ENCODE measurements around the gene GSTM1. TPM values are rescaled to one million over a fixed set of nuclear protein-coding genes. Genes with fewer than 3 reads are reported as not detected.

GSTM1 gene
- 10 to 100 TPM in 1 of 2 donors, not detected in 1; 21.6 TPM for total RNA-seq

DNA sequence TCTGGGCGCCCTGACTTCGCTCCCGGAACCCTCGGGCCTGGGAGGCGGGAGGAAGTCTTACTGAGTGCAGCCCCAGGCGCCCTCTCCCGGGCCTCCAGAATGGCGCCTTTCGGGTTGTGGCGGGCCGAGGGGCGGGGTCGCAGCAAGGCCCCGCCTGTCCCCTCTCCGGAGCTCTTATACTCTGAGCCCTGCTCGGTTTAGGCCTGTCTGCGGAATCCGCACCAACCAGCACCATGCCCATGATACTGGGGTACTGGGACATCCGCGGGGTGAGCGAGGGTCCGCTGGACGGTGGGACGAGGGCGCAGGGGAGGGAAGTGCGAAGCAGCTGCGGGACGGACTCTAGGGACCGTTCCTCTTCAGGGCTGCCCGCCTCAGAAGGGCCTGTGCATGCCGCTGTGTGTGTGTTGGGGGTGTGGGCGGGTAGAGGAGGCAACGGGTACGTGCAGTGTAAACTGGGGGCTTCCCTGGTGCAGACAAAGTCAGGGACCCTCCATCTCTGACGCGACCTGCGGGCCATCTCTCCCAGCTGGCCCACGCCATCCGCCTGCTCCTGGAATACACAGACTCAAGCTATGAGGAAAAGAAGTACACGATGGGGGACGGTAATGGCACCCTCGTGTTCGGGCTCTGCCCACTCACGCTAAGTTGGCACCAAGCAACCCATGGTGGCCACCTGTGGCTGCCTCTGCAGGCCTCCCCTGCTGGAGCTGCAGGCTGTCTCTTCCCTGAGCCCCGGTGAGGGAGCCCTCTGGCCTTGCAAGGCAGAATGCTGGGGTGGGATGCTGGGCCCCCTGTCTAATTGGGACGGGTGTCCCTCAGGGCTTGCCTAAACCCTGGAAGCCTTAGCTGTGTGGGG is at the start of gene GSTM1:
Gene GSTM1 (plus strand): TSS at position 177 of the 859 bp plus-strand sequence. CDS start 57 bp downstream, at position 234.
- DNase-seq (ENCODE audit: low spot score) = peak; percentile 69
- TF ChIP-seq, protein P1, sequence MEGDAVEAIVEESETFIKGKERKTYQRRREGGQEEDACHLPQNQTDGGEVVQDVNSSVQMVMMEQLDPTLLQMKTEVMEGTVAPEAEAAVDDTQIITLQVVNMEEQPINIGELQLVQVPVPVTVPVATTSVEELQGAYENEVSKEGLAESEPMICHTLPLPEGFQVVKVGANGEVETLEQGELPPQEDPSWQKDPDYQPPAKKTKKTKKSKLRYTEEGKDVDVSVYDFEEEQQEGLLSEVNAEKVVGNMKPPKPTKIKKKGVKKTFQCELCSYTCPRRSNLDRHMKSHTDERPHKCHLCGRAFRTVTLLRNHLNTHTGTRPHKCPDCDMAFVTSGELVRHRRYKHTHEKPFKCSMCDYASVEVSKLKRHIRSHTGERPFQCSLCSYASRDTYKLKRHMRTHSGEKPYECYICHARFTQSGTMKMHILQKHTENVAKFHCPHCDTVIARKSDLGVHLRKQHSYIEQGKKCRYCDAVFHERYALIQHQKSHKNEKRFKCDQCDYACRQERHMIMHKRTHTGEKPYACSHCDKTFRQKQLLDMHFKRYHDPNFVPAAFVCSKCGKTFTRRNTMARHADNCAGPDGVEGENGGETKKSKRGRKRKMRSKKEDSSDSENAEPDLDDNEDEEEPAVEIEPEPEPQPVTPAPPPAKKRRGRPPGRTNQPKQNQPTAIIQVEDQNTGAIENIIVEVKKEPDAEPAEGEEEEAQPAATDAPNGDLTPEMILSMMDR (IDR thresholded peaks at IDR 0.05) = peak in 1 of 2 donors; percentile 12
- Histone ChIP-seq H3K27ac (peak within 1 kb of the TSS in 1 of 2 donors; percentile 82), H3K27me3 (no peaks in the 10 kb centered on the region), H3K9me3 (no peaks in the 10 kb centered on the region), H3K4me1 (no peaks in the 10 kb centered on the region), H3K36me3 (no peaks in the 10 kb centered on the region), H3K4me3 (peak within 1 kb of the TSS in 1 of 2 donors; percentile 45)

DNA sequence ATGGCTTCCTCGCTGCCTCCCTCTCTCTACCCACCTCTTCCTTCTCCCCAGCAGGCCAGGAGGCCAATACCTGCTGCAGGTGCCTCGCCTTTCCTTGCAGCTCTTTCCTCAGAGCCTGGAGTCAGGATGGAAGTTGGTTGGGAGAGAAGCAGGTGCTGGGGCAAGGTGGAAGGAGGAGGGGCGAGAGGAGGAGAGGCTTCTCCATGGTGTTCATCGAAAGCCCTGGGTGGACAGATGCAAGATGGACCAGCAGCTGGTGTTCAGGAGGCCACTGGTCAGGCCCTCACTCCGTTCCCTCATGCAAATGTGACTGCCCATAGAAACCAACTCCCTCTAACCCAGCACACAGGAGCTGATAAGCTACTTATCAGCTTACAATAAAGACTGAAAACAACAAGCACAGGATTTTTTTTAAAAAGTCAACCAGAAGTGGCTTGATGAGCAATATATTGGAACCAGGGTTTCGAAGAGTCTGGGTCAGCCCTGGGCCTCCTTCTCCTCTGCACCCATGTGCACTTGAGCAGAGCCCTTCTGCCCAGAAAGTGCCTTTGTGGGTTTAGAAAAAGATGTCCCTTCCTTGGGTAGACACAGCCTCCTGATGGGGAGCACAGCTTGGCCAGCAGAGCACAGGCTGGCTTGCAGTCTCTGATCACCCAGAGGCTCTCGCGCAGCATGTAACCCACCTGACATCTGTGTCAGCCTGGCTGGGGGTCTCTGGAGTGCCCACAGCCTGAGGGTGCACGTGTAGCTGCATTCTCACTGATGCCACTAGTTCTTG is 48.4 kb upstream of the GSTM1 start:
- H3K4me3 ChIP-seq = no peak overlapping the region
- H3K27ac ChIP-seq = no peak overlapping the region
- H3K4me1 ChIP-seq = peaks cover 0 to 23% of the 10 kb centered on the region in 2 donors
- no peaks in the 10 kb centered on the region for H3K9me3 ChIP-seq
- H3K36me3 ChIP-seq = no peaks in the 10 kb centered on the region
- TF ChIP-seq, protein P1 (IDR thresholded peaks at IDR 0.05) = no peak
- no peaks in the 10 kb centered on the region for H3K27me3 ChIP-seq
- no peak for DNase-seq (ENCODE audit: low spot score)

DNA sequence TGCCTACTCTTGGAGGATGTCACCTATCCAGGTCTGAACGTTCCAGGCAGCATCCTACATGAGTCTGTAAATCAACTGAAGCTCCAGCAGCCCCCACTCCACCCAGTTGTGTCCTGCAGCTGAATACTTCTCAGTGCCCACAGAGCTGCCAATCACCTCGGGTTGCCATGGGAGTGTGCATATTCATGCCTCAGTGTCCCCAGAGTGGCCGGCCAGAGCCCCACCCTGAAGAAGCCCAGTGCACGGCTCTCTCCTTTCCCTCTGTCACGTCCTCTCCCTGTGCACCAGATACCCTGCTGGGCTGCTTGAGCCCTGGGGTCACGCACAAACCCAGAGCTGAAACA is 47.8 kb upstream of the GSTM1 start:
- H3K4me3 ChIP-seq = no peak overlapping the region
- TF ChIP-seq, protein P1 (IDR thresholded peaks at IDR 0.05) = no peak
- no peaks in the 10 kb centered on the region for H3K27me3 ChIP-seq
- H3K36me3 ChIP-seq = no peaks in the 10 kb centered on the region
- peaks cover 0 to 23% of the 10 kb centered on the region in 2 donors for H3K4me1 ChIP-seq
- DNase-seq (ENCODE audit: low spot score) = peak; percentile 50
- H3K9me3 ChIP-seq = no peaks in the 10 kb centered on the region
- no peak overlapping the region for H3K27ac ChIP-seq

DNA sequence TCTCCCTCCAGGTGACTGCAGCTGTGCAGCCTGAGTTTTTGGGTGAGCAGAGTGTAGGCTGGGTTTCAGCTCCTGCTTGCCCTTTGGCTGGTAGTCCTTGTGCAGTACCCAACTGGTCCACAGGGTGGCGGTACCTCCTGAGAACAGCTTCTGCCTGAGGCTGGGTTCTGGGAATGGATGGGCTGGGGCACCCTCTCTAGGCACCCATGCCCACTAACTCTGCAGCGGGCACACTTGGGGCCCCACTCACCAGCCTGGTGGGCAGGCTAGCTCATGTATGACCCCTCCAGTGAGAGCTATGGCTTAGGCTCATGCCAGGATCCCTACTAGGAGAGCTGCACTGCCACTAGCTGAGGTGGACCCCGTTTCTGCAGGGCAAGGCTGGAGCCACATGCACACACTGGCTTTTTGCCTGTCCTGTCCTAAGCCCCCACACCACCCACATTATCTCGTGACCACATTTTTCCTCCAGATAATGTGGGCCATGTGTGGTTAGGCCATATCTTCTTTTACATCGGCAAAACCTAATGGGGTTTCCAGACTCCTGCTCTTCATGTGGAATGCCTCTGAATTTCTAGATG is 47.2 kb upstream of the GSTM1 start:
- Histone ChIP-seq H3K36me3 (no peaks in the 10 kb centered on the region), H3K27me3 (no peaks in the 10 kb centered on the region), H3K4me3 (no peak overlapping the region), H3K9me3 (no peaks in the 10 kb centered on the region), H3K27ac (no peak overlapping the region), H3K4me1 (peaks cover 0 to 23% of the 10 kb centered on the region in 2 donors)
- TF ChIP-seq, protein P1 (IDR thresholded peaks at IDR 0.05) = peak; percentile 97 to 98
- peak; percentile 89 for DNase-seq (ENCODE audit: low spot score)

DNA sequence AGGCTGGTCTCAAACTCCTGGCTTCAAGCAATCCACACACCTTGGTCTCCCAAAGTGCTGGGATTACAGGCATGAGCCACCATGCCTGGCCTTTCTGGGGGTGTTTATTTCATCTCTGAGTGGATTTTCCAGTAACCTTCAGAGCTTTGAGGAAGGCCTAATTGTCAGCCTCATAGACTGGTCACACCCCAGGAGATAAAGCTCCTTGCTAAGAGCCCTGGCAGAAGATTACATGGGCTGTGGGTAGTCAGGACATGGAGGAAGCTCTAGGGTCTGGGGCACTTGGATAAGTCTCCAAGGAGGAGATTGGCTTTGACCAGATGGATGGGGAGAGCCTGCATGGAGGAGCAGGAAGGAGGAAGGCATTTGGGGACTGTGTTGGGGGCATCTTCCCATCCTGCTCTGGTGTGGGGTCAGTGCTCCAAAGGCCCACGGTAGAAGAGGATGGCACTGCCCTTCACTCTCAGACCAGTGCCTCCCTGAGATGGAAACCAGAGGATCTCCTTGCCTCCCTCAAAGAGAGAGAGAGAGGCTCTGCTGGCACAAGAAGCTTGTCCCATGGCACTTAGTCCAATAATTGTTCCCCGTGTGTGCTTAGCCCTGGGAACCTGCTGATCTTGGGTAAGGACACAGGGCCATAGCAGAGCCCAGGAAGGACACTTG is 46.4 kb upstream of the GSTM1 start:
- no peaks in the 10 kb centered on the region for H3K9me3 ChIP-seq
- H3K27me3 ChIP-seq = no peaks in the 10 kb centered on the region

More for the DNA sequence above, 46.4 kb upstream of the GSTM1 start:
- H3K4me3 ChIP-seq = no peak overlapping the region
- H3K27ac ChIP-seq = no peak overlapping the region
- peaks cover 0 to 14% of the 10 kb centered on the region in 2 donors for H3K4me1 ChIP-seq
- TF ChIP-seq, protein P1 (IDR thresholded peaks at IDR 0.05) = no peak
- H3K36me3 ChIP-seq = no peaks in the 10 kb centered on the region
- DNase-seq (ENCODE audit: low spot score) = peak; percentile 30
